HEK293 (cell line): ENCODE measurements around the gene STARD10.

Experiments
- ZNF114 ChIP-seq: fragments of 450-650 bp; formaldehyde crosslinking; IDR thresholded peaks from 2 replicates; pipeline ENCODE4 v1.5.0; 2017; ENCODE audit warnings: missing biosample characterization, missing genetic modification characterization
- ZNF830 ChIP-seq: fragments of 450-650 bp; IDR thresholded peaks from 2 replicates; pipeline ENCODE4 v1.5.0; 2018; ENCODE audit warnings: missing biosample characterization, missing genetic modification characterization, low read depth, mild to moderate bottlenecking, moderate library complexity
- TF ChIP-seq, protein P1 (sequence below): fragments of 450-650 bp; formaldehyde crosslinking; IDR thresholded peaks from 2 replicates; pipeline ENCODE4 v1.5.1; 2016; ENCODE audit warnings: missing biosample characterization, missing genetic modification characterization
- TF ChIP-seq, protein P2 (sequence below): fragments of 450-650 bp; formaldehyde crosslinking; IDR thresholded peaks from 2 replicates; pipeline ENCODE4 v1.5.1; 2016; ENCODE audit warnings: missing biosample characterization, missing genetic modification characterization

DNA sequence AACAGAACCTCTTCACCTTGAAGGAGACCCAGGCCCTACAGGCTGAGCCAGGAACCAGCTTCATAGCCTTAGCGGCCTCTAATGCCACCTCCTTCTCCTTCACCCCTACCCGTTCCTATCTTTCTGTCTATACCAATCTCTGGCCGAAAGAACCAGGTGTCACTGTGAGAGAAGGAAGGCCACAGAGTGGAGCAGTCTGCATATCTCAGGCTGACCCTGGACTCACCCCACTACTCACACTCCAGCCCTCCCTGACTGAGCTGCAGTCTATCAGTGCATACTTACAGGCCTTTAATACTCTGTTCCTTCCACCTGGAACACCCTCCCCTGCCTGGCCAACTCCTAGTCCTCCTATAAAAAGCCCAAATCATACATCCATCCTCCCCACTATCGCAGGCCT lies 74.3 kb downstream of the STARD10 start:
- TF ChIP-seq, protein P1, sequence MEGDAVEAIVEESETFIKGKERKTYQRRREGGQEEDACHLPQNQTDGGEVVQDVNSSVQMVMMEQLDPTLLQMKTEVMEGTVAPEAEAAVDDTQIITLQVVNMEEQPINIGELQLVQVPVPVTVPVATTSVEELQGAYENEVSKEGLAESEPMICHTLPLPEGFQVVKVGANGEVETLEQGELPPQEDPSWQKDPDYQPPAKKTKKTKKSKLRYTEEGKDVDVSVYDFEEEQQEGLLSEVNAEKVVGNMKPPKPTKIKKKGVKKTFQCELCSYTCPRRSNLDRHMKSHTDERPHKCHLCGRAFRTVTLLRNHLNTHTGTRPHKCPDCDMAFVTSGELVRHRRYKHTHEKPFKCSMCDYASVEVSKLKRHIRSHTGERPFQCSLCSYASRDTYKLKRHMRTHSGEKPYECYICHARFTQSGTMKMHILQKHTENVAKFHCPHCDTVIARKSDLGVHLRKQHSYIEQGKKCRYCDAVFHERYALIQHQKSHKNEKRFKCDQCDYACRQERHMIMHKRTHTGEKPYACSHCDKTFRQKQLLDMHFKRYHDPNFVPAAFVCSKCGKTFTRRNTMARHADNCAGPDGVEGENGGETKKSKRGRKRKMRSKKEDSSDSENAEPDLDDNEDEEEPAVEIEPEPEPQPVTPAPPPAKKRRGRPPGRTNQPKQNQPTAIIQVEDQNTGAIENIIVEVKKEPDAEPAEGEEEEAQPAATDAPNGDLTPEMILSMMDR (tag by site-specific recombination) = no peak
- TF ChIP-seq ZNF114 (tag by site-specific recombination) (no peak), ZNF830 (tag by site-specific recombination) (no peak)
- TF ChIP-seq, protein P2, sequence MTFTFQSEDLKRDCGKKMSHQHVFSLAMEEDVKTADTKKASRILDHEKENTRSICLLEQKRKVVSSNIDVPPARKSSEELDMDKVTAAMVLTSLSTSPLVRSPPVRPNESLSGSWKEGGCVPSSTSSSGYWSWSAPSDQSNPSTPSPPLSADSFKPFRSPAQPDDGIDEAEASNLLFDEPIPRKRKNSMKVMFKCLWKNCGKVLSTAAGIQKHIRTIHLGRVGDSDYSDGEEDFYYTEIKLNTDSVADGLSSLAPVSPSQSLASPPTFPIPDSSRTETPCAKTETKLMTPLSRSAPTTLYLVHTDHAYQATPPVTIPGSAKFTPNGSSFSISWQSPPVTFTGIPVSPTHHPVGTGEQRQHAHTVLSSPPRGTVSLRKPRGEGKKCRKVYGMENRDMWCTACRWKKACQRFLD (tag by site-specific recombination) = no peak
